ENCODE measurements around the gene DRC1. TPM values are rescaled to one million over a fixed set of nuclear protein-coding genes. Genes with fewer than 3 reads are reported as not detected.

The DRC1 gene
- total RNA-seq, 2 donors from 2014 or later = not detected

DNA sequence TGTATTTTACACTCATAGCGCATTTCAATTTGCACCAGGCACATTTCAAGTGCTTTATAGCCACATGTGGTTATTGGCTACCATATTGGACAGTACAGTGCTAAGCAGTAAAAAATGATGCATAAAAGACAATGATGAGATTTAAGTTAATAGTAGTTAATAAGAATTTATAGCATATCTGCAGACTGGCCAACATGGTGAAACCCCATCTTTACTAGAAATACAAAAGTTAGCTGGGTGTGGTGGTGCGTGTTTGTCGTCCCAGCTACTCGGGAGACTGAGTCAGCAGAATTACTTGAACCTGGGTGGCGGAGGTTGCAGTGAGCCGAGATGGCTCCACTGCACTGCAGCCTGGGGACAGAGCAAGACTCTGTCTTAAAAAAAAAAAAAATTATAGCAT is 9.7 kb downstream of the DRC1 start:
- H3K4me1 Mint-ChIP-seq (ENCODE audit: low read depth in 2 of 2) = peaks cover 9 to 13% of the 10 kb centered on the region in 2 donors
- ATAC-seq (no peak), DNase-seq (ENCODE audit: low spot score) (no peak)
- peaks cover 8 to 10% of the 10 kb centered on the region in 2 donors for H3K27me3 Mint-ChIP-seq
- H3K27ac Mint-ChIP-seq = peak overlapping the region; percentile 44 to 61
- no peaks in the 10 kb centered on the region for H3K36me3 Mint-ChIP-seq
- H3K9me3 Mint-ChIP-seq = no peaks in the 10 kb centered on the region
- peak overlapping the region; percentile 83 for H3K4me3 Mint-ChIP-seq

DNA sequence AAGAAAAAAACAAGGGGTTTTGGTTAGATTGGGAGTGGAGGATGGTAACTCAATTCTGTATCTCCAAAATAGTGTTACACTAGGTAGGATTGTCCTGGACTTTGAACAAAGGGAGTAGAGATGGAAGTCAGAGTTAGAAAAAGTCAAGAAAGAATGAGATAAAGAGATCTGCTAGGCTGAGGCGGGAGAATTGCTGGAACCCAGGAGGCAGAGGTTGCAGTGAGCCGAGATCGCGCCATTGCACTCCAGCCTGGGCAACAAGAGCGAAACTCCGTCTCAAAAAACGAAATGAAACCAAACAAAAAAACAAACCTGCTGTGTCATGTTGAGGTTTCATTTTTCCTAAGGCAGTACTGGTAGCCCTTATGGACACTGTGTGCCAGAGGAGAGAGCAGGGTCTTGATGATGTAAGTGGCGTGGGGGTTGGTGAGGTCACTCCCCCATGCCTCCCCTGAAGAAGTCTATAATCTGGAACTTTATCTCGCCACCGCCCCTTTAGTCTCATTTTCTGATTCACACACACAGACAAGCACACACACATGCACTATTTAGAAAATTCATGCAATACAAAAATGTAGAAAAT is 10.5 kb downstream of the DRC1 start:
- Mint-ChIP-seq H3K4me1 (ENCODE audit: low read depth in 2 of 2) (peaks cover 9 to 13% of the 10 kb centered on the region in 2 donors), H3K36me3 (no peaks in the 10 kb centered on the region), H3K4me3 (peak overlapping the region; percentile 83), H3K27ac (peak overlapping the region; percentile 44 to 61), H3K9me3 (no peaks in the 10 kb centered on the region), H3K27me3 (peaks cover 7 to 8% of the 10 kb centered on the region in 2 donors)
- peak; percentile 88 to 90 for ATAC-seq
- no peak for DNase-seq (ENCODE audit: low spot score)

DNA sequence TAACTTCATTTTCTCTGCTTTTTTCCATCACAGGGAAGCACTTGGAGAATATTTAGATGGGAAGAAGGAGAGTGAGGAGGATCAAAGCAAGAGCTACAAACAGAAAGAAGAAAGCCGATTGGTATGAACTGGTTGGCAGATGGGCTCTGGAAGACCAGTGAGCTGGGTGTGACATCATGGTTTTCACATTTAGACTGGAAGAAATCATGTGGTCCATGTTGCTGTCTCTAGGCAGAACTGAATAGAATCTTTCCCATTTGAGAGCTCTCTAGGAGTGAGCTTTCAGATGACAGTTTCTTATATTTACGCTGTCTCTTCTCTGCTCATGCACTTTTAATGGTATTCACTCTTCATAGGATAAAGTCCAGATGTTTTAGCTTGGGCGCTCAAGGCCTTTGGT is 12.6 kb downstream of the DRC1 start:
- H3K27me3 Mint-ChIP-seq = peaks cover 0 to 5% of the 10 kb centered on the region in 2 donors
- H3K4me3 Mint-ChIP-seq = no peak overlapping the region
- no peak overlapping the region for H3K27ac Mint-ChIP-seq
- DNase-seq (ENCODE audit: low spot score) (no peak), ATAC-seq (no peak)
- H3K9me3 Mint-ChIP-seq = no peaks in the 10 kb centered on the region
- H3K36me3 Mint-ChIP-seq = no peaks in the 10 kb centered on the region
- peaks cover 9 to 13% of the 10 kb centered on the region in 2 donors for H3K4me1 Mint-ChIP-seq (ENCODE audit: low read depth in 2 of 2)

DNA sequence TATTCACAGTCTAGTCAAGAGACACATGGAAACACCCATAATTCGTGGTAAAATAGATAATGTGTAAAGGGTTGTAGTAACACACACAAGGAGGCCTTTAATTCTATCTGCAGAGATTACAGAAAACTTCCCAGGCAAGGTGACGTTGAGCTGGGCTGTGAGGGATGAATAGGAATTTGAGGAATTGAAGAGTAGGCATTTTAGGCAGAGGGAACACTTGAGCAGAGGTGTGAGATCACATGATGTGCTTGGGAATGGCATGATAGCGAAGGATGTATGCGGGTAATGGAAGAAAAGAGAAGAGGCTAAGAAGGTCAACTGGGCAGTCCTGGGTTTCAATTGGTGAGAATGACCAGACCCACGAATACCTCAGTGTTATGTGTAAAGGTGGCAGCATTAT is 20.2 kb downstream of the DRC1 start:
- no peak for ATAC-seq
- Mint-ChIP-seq H3K9me3 (no peaks in the 10 kb centered on the region), H3K27me3 (peaks cover 12 to 13% of the 10 kb centered on the region in 2 donors), H3K27ac (no peak overlapping the region), H3K4me3 (no peak overlapping the region), H3K4me1 (ENCODE audit: low read depth in 2 of 2) (no peaks in the 10 kb centered on the region), H3K36me3 (no peaks in the 10 kb centered on the region)
- DNase-seq (ENCODE audit: low spot score) = no peak

DNA sequence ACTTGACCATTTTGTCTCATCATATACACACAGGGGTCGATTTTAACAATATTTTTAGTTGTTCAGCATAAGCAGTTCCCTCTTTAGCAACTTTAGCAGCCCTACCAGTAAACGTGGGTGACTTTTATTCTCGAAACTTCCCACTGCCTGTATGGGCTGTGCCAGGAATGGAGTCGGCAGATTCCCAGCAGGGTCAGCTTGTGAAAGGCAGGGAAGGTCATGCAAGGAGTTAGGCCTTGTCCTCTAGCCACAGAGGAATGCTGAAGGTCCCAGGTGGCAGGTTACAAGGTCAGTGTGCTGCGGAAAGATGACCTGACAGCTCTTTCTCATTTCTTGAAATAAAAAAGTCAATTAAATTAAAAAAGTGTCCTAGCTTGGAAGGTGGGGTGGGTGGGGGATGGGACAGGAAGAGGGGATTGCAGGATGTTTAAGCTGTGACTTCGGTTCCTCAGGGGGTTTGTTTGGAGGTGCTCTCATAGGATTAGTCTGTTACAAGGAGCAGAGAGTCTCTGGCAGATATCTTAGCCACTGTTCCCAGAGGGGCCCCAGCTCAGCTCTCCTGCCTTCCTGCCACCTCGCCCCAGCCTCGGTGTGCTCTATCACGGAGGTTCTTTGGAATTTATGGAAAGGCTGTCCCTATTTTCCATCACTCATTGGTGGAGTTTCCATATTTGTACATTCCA is 21.4 kb downstream of the DRC1 start:
- peaks cover 12 to 20% of the 10 kb centered on the region in 2 donors for H3K27me3 Mint-ChIP-seq
- H3K27ac Mint-ChIP-seq = no peak overlapping the region
- H3K9me3 Mint-ChIP-seq = no peaks in the 10 kb centered on the region
- H3K36me3 Mint-ChIP-seq = no peaks in the 10 kb centered on the region
- H3K4me1 Mint-ChIP-seq (ENCODE audit: low read depth in 2 of 2) = no peaks in the 10 kb centered on the region
- H3K4me3 Mint-ChIP-seq = no peak overlapping the region
- DNase-seq (ENCODE audit: low spot score) (no peak), ATAC-seq (no peak)

DNA sequence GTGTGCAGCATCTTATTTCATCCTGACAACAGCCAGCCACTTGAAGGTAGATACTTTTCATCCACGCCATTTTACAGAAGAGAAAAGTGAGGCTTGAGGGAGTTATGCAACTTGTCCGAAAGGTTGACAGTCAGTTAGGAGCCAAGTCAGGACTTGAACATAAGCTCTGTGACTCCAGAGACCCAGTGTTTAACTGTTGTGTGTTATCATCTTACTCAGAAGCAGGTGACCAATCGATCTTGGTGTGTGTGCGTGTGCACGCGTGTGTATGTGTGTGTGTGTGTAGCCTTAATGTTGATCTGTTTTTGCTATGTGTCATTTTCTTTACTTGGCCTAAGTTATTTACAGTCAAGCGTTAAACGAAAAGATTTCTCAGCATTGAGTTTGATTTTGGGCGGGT is 22.0 kb downstream of the DRC1 start:
- Mint-ChIP-seq H3K27ac (no peak overlapping the region), H3K4me3 (no peak overlapping the region), H3K4me1 (ENCODE audit: low read depth in 2 of 2) (no peaks in the 10 kb centered on the region), H3K9me3 (no peaks in the 10 kb centered on the region), H3K27me3 (peaks cover 10 to 20% of the 10 kb centered on the region in 2 donors), H3K36me3 (no peaks in the 10 kb centered on the region)
- DNase-seq (ENCODE audit: low spot score) = no peak
- no peak for ATAC-seq

DNA sequence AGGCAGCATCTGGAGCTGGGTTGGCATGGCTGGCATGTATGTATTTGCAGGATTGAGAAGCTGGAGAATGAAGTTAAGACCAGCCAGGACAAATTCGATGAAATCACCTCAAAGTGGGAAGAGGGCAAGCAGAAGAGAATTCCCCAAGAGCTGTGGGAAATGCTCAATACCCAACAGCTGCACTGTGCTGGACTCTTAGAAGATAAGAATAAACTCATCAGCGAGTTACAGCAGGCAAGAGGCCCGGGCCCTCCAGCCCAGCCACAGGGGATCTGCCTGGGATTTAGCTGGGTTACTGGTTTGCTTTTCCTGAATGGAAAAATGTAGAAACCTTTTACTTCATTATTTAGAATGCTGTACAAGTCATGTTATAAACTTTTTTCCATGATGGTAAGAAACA is 22.5 kb downstream of the DRC1 start:
- Mint-ChIP-seq H3K27ac (no peak overlapping the region), H3K4me3 (no peak overlapping the region), H3K36me3 (no peaks in the 10 kb centered on the region), H3K27me3 (peaks cover 10 to 20% of the 10 kb centered on the region in 2 donors), H3K4me1 (ENCODE audit: low read depth in 2 of 2) (no peaks in the 10 kb centered on the region), H3K9me3 (no peaks in the 10 kb centered on the region)
- ATAC-seq (no peak), DNase-seq (ENCODE audit: low spot score) (no peak)

DNA sequence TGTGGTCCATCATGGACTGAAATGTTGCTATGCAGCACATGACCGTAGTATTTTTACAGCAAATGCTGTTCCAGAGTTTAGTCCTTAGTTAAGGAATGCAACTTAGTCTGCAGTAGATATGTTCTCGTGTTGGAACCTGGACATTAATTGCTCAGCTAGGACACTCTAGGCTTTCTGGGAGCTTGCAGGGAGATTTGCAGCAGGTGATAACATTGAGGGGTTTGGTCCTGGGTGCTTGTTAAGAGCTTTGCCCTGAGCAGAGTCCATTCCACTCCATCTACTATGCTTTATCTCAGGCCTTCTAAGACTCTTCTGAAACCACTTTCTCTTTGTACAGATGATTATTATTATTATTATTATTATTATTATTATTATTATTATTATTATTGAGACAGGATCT is 27.1 kb downstream of the DRC1 start:
- ATAC-seq (no peak), DNase-seq (ENCODE audit: low spot score) (no peak)
- Mint-ChIP-seq H3K36me3 (no peaks in the 10 kb centered on the region), H3K27ac (no peak overlapping the region), H3K4me3 (no peak overlapping the region), H3K4me1 (ENCODE audit: low read depth in 2 of 2) (no peaks in the 10 kb centered on the region), H3K9me3 (no peaks in the 10 kb centered on the region), H3K27me3 (peaks cover 15 to 29% of the 10 kb centered on the region in 2 donors)

DNA sequence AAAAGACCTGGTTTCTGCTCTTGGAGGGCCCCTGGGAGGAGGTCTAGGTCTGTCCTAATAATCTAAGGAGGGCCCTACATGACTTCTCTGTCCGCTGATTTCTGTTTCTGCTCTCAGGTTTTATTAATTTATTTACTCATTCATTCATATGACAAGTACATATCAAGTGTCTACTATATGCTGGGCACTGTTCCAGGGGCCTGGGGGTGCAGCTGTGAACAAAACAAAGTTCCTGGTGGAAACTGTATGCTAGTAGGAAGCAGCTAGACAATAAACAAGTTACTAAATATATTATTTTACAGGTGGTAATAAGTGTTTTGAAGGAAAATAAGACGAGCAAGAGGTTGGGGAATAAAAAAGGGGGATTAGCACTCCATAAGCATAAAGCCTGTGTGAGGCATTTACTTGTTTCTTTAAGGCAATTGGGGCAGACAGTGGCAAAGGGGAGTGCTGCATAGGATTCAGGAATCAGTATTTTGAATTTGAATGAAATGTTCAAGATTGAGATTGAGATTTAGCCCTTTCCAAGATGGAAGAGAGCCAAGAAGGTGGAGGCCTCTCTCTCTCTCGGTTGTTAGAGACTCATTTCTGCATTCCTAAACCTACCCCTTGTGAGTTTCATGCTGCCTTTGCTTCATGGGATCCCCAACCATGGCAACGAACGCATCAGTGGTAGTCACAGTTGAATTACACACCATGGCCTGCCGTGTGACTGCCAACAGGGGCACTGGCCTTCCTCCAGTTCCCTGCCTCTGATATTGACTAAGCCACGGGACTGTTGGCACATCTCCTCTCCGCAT is 28.3 kb downstream of the DRC1 start:
- no peak overlapping the region for H3K27ac Mint-ChIP-seq
- no peaks in the 10 kb centered on the region for H3K36me3 Mint-ChIP-seq
- no peaks in the 10 kb centered on the region for H3K4me1 Mint-ChIP-seq (ENCODE audit: low read depth in 2 of 2)
- ATAC-seq = no peak
- no peak overlapping the region for H3K4me3 Mint-ChIP-seq
- peaks cover 12 to 25% of the 10 kb centered on the region in 2 donors for H3K27me3 Mint-ChIP-seq
- no peaks in the 10 kb centered on the region for H3K9me3 Mint-ChIP-seq
- no peak for DNase-seq (ENCODE audit: low spot score)

DNA sequence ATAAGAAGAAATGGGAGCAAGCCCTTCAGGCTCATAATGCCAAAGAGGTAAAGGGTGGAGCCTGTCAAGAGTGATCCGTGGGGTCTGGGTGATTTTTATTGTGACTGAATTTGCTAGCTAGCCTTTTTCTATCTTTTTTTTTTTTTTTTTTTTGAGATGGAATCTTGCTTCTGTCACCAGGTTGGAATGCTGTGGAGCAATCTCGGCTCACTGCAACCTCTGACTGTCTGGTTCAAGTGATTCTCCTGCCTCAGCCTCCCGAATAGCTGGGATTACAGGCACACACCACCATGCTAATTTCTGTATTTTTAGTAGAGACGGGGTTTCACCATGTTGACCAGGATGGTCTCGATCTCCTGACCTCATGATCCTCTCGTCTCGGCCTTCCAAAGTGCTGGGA is 29.1 kb downstream of the DRC1 start:
- ATAC-seq = no peak
- no peak overlapping the region for H3K4me3 Mint-ChIP-seq
- no peak overlapping the region for H3K27ac Mint-ChIP-seq
- peaks cover 12 to 25% of the 10 kb centered on the region in 2 donors for H3K27me3 Mint-ChIP-seq
- no peaks in the 10 kb centered on the region for H3K9me3 Mint-ChIP-seq
- no peak for DNase-seq (ENCODE audit: low spot score)
- no peaks in the 10 kb centered on the region for H3K4me1 Mint-ChIP-seq (ENCODE audit: low read depth in 2 of 2)
- no peaks in the 10 kb centered on the region for H3K36me3 Mint-ChIP-seq

DNA sequence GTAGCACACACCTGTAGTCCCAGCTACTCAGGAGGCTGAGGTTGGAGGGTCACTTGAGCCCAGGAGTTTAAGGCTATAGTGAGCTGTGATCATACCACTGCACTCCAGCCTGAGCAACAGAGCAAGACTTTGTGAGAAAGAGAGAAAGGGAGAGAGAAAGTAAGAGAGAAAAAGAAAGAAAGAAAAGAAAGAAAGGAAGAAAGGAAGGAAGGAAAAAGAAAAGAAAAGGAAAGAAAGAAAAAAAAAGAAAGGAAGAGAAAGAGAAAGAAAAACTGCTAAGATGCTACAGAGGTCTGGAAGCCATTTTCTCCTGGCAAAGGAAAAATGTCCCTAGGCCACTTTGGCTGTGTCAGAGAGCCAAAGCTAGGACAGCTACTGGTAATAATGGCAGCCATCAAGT is 30.6 kb downstream of the DRC1 start:
- H3K9me3 Mint-ChIP-seq = no peaks in the 10 kb centered on the region

DNA sequence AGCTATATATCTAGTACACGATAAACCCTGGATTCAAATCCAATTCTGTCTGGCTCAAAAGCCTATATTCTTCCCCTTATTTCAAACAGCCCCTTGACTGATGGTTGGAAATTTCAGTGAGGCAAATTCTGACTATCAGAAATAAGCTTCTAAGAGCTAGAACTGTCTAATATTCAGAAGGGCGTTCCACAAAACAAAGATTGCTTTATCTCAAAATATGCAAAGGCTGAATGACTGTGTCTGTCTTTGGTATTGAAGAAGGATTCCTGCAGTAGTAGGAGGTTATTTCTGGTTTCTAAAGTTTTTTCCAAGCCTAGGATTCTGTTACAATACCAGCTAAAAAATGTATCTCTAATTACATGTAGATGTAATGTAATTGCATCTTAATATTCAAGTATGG is 31.1 kb downstream of the DRC1 start:
- Mint-ChIP-seq H3K4me3 (no peak overlapping the region), H3K36me3 (no peaks in the 10 kb centered on the region), H3K4me1 (ENCODE audit: low read depth in 2 of 2) (no peaks in the 10 kb centered on the region), H3K27ac (no peak overlapping the region), H3K9me3 (no peaks in the 10 kb centered on the region), H3K27me3 (peaks cover 9 to 19% of the 10 kb centered on the region in 2 donors)
- ATAC-seq (no peak), DNase-seq (ENCODE audit: low spot score) (no peak)

More for the DNA sequence above, 30.6 kb downstream of the DRC1 start:
- Mint-ChIP-seq H3K27ac (no peak overlapping the region), H3K4me1 (ENCODE audit: low read depth in 2 of 2) (no peaks in the 10 kb centered on the region), H3K36me3 (no peaks in the 10 kb centered on the region), H3K27me3 (peaks cover 12 to 24% of the 10 kb centered on the region in 2 donors), H3K4me3 (no peak overlapping the region)
- ATAC-seq = no peak
- DNase-seq (ENCODE audit: low spot score) = no peak

DNA sequence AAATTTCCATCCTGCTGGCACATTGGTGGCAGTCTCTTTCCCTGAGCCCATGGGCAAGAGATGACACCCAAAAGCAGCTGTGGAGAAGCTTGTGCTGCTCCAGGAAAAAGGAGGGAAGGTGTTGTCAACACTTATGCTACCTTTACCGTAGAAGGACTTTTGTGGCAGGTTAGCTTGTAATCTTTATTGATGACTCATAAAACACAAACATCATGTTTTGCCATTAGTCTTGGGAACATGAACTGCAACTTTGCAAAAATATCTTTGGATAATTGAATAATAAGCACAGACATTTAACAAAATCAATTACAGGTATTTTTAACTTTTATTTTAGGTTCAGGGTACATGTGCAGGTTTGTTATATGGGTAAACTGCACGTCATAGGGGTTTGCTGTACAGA is 33.4 kb downstream of the DRC1 start:
- Mint-ChIP-seq H3K27ac (no peak overlapping the region), H3K27me3 (peaks cover 14 to 27% of the 10 kb centered on the region in 2 donors), H3K9me3 (no peaks in the 10 kb centered on the region), H3K36me3 (no peaks in the 10 kb centered on the region), H3K4me3 (no peak overlapping the region), H3K4me1 (ENCODE audit: low read depth in 2 of 2) (no peaks in the 10 kb centered on the region)
- DNase-seq (ENCODE audit: low spot score) = no peak
- no peak for ATAC-seq

DNA sequence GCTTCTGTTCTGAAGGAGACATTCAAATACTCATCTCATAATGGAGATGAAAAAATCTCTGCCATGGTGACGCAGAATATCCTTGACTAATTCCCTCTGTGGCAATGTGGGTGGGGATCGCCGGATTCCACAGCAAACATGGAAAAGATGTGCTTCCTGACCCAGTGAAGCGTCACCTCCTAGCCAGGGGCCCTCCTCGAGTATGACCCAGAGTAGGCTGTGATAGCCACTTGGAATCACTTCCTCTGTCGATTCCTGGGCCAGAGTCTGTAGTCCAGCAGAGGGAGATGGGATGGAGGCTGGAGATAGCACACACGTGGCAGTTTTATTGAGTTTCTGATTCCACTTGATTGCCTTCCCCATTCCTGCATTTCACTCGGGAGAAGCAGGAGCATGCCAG is 36.8 kb downstream of the DRC1 start:
- Mint-ChIP-seq H3K4me1 (ENCODE audit: low read depth in 2 of 2) (no peaks in the 10 kb centered on the region), H3K36me3 (no peaks in the 10 kb centered on the region), H3K27ac (no peak overlapping the region), H3K4me3 (no peak overlapping the region), H3K27me3 (peaks cover 9% of the 10 kb centered on the region in 2 donors), H3K9me3 (no peaks in the 10 kb centered on the region)
- DNase-seq (ENCODE audit: low spot score) (no peak), ATAC-seq (no peak)
